ENCODE measurements around the gene PADI4.
"Not testable (repeated sequence)": the region's sequence is repeated elsewhere in the genome, so short reads cannot be mapped to it uniquely, and the experiment has no call there.

Gene PADI4

DNA sequence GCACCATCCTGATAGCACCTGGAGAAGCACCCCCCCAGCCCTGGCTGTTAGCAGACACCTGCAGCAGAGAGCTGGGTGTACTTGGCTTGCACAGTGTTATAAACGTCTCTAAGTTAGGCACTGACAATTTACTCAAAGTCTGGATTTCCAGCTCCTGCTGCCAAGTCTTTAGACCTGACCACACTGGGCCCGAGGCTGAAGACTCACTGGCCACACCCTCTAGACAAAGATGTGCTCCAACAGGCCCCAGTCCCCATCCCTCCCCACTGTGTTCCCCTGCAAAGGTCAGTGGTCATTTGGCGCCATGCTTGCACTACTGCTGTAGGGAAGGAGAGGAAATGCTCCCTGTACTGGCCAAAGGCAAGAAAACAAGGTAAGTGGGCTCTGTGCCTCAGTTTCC is 95.1 kb downstream of the PADI4 start:
- no peak for DNase-seq

- no peak for DNase-seq
Measured at GRCh38 chr1:17404034-17404684, 96.2 kb downstream of the PADI4 start.

GRCh38 chr1:17404820-17405219 is 96.8 kb downstream of the PADI4 start:
- DNase-seq = no peak

DNA sequence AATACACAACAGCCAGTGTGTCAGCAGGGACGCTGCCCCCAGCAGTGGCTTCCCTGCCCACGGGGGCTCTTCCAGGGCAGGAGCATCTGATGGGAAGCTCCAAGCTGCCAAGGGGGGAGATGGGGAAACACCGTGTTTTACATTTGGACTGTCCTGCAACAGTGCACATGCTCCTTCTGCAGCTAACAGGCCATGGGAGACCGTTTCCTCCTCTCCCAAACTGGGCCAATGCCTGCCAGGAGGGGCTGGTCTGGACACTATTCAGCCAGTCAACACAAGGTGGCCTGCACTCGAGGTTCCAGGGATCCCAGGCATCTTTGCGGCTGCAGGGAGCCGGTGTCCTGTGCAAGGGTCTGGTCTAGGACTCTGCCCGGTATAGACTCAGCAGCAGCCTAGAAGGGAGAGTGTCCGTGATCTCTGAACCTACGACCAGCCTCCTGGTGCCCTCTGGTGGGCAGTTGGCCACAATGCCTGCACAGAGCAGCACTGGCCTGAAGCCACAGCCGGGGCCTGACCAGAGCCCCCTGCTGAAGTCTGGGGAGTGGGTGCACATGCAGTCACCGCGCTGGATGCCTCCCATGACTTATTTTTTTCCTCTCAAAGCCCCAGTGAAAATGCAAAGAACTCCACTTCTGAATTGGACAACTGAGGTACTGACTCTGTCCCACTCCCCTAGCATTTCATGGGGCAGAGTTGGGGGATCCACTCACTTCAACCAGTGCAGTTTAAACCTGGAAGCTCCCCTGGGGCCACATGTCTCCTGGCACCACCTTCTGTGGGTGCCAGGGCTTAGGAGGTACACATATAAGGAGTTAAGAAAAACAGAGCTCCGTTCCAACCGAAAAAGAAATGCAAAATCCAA is 98.1 kb downstream of the PADI4 start:
- DNase-seq = no peak

DNA sequence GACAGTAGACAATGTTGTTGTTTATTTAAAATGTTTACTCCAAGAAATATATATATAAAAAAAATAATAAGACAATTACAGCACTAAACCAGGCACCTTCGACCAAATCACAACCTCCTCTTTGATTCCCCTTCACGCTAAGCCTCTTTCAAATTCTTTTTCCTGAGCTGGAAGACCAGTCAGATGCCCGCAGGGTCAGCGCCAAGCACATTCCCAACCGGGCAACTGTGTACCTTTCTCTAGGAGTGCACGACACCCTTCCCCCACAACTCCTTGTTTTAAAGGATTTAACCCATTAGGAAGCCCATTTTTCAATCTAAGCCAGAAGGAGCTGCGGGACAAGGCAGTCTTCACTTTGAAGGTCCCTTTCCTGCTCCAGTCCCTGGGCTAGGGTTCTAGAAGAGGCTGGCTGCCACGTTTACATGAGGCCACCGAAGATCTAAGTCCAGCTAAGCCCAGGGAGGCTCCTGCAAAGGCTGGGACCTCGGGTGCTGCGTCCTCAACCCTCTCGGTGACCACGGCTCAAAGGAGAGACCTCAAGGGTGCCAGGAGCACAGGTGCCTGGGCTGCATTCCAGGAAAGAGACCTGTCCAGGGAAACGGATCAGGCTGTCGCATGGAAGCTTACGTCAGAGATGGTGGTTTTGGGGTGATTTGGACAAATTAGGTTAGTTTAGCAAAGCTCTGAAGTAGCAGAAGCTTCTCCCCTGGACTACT is 98.9 kb downstream of the PADI4 start:
- DNase-seq = not testable (repeated sequence)

GRCh38 chr1:17407786-17408514 is 100.0 kb downstream of the PADI4 start:
- DNase-seq = not testable (repeated sequence)

- DNase-seq = no peak
Measured at GRCh38 chr1:17409391-17409811, 101.4 kb downstream of the PADI4 start.

DNA sequence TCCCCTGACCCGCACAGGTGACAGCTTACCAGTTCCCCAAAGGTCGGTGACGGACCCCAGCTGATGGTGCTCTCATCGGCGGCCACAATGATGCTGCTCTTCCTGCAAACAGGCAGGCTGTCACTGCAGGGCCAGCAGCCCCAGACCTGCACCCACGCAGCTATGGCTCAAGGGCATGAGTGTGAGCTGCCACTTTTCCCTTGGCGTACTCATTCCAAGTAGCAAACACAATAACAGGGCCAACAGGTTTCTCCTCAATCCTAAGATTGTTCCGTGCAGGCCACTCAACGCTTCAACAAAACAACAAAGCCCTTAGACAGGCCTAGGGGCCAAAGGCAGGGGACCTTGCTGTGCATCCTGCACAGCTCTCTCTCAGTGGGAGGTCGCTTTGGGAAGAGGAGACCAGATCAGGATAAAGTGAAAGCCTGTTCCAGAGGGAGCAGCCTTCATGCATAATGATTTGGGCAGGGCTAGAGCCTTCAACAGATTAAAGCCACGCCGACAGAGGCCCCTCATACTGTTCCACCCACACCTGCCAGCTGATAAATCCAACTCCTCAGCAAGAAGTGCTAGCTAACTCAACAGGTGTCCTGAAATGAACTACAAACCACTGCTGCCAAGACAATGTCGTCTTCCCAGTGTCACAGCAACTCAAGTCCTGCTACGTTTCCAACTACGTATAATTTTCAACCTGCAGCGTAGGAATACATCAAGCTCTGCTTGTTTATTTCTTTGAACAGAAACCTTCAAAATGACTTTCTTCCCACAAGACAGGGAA is 104.3 kb downstream of the PADI4 start:
- no peak for DNase-seq
